Measurements from ENCODE around the gene GPR78. TPM values are rescaled to one million over a fixed set of nuclear protein-coding genes. Genes with fewer than 3 reads are reported as not detected.

Gene GPR78
- total RNA-seq, 1 experiment from 2014 or later: 3.4 TPM

- H3K9ac ChIP-seq (ENCODE audit: extremely low read depth, insufficient read length, low read length): no peak overlapping the region
These were observed 29.5 kb upstream of the GPR78 start for GRCh38 chr4:8550691-8551090.

More at GRCh38 chr4:8550691-8551090, 29.5 kb upstream of the GPR78 start:
- H3K4me2 ChIP-seq (ENCODE audit: insufficient read depth, insufficient read length, low read length): no peak overlapping the region
- no peak overlapping the region for H3T11ph ChIP-seq (ENCODE audit: low read length)
- H3K56ac ChIP-seq (ENCODE audit: insufficient read length, low read depth, low read length): no peak overlapping the region
- H4K8ac ChIP-seq (replicated peaks; ENCODE audit: insufficient read length, low read depth, low read length): no peak overlapping the region
- Mint-ChIP-seq H3K4me3 (no peak overlapping the region), H3K27ac (no peak overlapping the region), H3K4me1 (peaks cover 21 to 35% of the 10 kb centered on the region in 2 experiments), H3K27me3 (ENCODE audit: low read depth) (peaks cover 4% of the 10 kb centered on the region), H3K9me3 (no peaks in the 10 kb centered on the region; a peak in 1 of 5 replicates), H3K36me3 (ENCODE audit: insufficient read depth in 1 of 3, low read depth in 3 of 3) (no peaks in the 10 kb centered on the region)
- no peaks in the 10 kb centered on the region for H3K27me3 ChIP-seq (ENCODE audit: insufficient read depth, low read length)
- H3K23me2 ChIP-seq (ENCODE audit: insufficient read length, low read depth, low read length, poor library complexity, severe bottlenecking): no peaks in the 10 kb centered on the region
- no peak overlapping the region for H2BK20ac ChIP-seq (ENCODE audit: low read depth, low read length, poor library complexity, severe bottlenecking)
- no peak overlapping the region for H2BK15ac ChIP-seq (ENCODE audit: low read depth, low read length)
- WGBS (ENCODE audit: extremely low coverage, insufficient read length, low lambda C conversion rate): no CpG with 5 or more reads among the region's 9 CpGs
- no peaks in the 10 kb centered on the region for H3K9me3 ChIP-seq (ENCODE audit: control insufficient read depth, low read depth, low read length)
- DNase-seq: no peak
- no peaks in the 10 kb centered on the region for H3K4me1 ChIP-seq (ENCODE audit: insufficient read depth, low read length)
- H4K91ac ChIP-seq (ENCODE audit: insufficient read length, low read depth, low read length): no peak overlapping the region
- no peak overlapping the region for H2BK12ac ChIP-seq (ENCODE audit: insufficient read length, low read depth, low read length)
- H2AK5ac ChIP-seq (ENCODE audit: insufficient read length, low read length): no peak overlapping the region
- H3K4ac ChIP-seq (ENCODE audit: low read depth, low read length): no peak overlapping the region
- no peak overlapping the region for H3K27ac ChIP-seq (ENCODE audit: insufficient read length, low read depth, low read length)
- no peak overlapping the region for H2AFZ ChIP-seq (ENCODE audit: low read length)
- H4K20me1 ChIP-seq (ENCODE audit: control insufficient read depth, insufficient read depth, insufficient read length): peaks cover 2% of the 10 kb centered on the region
- H4K5ac ChIP-seq (ENCODE audit: insufficient read length, low read depth, low read length): no peak overlapping the region
- no peak overlapping the region for H3K23ac ChIP-seq (ENCODE audit: insufficient read length, low read depth, low read length)
- no peak overlapping the region for H3K14ac ChIP-seq (ENCODE audit: insufficient read depth, low read length)
- H2BK5ac ChIP-seq (ENCODE audit: insufficient read length, low read length): no peak overlapping the region
- TF ChIP-seq CTCF (conservative IDR thresholded peaks at IDR 0.05): no peak
- H2BK120ac ChIP-seq (ENCODE audit: low read depth, low read length, poor library complexity, severe bottlenecking): no peak overlapping the region
- H3K18ac ChIP-seq (ENCODE audit: insufficient read length, low read depth, low read length): no peak overlapping the region
- H3K79me1 ChIP-seq (ENCODE audit: insufficient read depth, low read depth, low read length, poor library complexity, severe bottlenecking): no peaks in the 10 kb centered on the region
- no peaks in the 10 kb centered on the region for H3K79me2 ChIP-seq (ENCODE audit: insufficient read depth, low read length)
